Mucosa of gallbladder (tissue), 1 donor: ENCODE data around the gene COTL1. TPM values are rescaled to one million over a fixed set of nuclear protein-coding genes. Genes with fewer than 3 reads are reported as not detected.

Experiments used
- DNase-seq: peaks from one replicate; pipeline ENCODE4 v3.0.0-alpha.2; 2020; ENCODE audit warnings: low spot score
- total RNA-seq: library from RNA; stranded (reverse); gene quantifications from one replicate; pipeline ENCODE4 v1.2.1, GENCODE V29; 2021
- donor health status: DM: no; HTN: no; CAD: no.

COTL1 gene
- total RNA-seq, 1 donor from 2014 or later = 129 TPM

DNA sequence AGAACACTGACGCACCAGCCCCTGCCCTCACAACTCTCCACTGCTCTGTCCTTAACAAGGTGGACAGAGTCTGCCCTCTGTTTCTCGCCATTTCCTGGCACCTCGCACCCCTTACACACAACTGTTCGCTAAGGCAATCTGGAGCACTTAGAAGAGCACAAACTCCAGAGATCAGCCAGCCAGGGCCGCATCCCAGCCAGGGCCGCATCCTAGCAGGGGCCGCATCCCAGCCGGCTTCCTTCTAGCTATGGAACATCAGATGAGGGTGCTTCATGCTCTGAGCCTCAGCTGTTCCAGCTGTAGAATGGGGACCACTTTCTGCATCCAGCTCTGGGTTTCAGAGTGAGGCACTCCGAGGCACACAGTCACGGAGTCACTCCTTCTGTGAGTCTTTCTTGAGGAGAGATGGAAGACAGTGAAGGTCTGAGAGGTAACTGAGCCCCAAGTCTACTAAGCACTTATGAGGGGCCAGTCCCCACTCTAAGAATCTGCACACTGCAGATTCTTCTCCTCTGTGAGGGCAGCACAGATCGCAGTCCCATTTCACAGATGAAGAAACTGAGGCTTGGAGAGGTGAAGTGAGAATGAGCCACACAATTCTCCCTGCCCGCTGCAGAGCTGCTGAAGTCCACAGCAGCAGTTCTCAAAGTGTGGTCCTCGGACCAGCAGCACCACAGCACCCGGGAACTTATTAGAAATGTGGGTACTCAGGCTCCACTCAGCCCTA lies 20.9 kb downstream of the COTL1 start:
- DNase-seq = no peak

DNA sequence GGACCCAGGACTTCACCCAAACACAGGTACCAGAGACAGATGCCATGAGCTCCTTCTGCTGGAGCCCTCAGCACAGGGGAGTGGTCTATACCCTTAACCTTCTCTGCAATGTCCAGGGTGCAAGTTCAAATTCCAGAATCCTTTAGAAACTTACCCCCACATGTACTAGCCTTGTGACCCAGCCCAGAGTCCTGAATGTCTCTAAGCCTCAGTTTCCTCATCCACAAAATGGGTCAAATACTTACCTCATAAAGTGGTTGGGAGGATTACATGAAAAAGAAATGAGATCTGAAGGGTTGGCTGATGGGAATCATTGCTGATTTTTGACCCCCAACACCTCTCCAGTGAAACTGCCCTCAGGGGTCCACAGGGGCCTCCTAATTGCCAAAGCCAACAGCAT lies 21.7 kb downstream of the COTL1 start:
- no peak for DNase-seq

DNA sequence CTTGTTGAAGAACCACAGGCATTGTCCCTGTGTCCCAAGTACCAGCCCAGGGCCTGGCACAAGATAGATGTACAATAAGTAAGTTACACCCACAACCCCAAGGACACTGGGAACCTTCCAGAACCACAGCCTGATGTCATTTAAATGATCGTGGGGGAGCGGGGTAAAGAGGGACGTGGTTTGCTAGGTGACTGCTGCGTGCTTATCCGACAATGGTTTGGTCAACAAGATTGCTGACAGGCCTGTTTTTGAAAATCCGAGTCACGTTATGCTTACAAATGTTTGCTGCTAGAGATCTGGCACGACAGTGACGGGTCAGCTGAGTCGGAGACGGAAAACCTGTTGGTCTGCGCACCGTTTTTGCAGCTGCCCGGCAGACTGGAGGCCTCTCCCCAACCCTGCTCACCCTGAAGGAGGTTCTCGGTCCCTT lies 22.8 kb downstream of the COTL1 start:
- peak; percentile 74 for DNase-seq

DNA sequence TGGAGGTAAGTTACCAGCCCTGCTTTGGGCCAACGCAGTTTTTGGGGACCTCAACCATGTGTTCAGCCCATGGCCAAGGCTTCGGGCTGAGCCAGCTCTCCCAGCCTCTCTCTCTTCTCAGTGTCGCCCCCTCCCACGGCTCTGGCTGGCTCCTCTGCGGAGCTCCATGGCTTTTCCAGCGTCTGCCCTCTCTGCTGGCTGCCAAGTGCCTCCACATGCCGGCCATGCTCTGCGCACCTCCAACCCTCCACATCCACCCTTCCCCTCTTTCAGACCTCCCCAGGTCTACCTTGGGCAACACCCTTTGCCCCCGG lies 23.2 kb downstream of the COTL1 start:
- DNase-seq = no peak

DNA sequence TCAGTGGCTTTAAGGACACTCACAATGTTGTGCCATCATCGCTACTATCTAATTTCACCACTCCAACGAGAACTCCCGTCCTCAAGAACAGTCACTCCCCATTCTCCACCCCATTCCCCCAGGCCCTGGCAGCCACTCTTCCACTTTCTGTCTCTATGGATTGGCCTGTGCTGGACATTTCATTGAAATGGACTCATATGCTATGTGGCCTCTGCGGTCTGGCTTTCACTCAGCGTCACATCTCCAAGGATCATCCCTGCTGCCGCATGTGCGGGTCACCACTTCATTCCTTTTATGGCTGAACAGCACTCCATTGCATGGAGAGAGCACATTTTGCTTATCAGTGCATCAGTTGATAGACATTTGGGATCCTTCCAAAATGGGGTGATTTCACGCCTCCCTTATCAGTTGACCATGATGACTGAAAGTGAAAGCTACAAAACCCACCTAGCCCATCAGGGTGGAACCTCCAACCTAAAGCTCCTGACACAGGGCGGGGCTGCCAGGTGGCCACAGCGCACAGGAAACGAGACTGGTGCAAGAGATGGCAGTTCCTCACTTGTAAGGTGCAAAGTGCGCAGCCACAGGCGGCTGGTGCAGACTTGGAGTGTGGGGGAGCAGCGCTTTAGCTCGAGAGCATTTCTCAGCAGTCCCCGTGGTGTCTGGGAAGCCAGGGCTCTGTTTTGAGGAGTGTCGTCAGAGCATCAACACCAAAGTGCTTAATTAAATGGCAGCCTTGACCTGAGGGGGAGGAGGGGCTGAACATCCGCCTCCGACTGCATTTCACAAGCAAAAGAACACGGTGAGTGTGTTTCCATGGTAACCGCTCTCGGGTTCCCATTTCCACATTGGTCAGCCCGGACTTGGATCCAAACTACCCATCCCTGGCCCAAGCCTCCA lies 23.8 kb downstream of the COTL1 start:
- peak; percentile 65 for DNase-seq

DNA sequence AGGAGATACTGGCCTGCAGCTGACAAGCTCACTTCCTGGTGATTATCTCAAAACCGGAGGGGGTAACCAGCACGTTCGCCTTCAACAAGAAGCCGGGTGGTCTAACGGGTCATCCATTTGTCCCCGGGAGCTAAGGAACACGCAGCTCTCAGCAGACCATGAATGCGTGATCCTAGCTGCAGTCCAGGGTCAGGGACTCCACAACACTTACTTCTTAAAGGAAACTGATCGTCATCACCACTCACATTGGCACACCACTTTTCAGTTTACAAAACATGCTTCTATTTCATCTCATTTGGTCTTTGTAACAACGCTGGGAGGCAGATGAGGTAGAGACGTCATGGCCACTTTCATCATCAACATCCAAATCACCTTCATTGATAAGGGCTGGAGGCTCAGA lies 25.2 kb downstream of the COTL1 start:
- DNase-seq = no peak

DNA sequence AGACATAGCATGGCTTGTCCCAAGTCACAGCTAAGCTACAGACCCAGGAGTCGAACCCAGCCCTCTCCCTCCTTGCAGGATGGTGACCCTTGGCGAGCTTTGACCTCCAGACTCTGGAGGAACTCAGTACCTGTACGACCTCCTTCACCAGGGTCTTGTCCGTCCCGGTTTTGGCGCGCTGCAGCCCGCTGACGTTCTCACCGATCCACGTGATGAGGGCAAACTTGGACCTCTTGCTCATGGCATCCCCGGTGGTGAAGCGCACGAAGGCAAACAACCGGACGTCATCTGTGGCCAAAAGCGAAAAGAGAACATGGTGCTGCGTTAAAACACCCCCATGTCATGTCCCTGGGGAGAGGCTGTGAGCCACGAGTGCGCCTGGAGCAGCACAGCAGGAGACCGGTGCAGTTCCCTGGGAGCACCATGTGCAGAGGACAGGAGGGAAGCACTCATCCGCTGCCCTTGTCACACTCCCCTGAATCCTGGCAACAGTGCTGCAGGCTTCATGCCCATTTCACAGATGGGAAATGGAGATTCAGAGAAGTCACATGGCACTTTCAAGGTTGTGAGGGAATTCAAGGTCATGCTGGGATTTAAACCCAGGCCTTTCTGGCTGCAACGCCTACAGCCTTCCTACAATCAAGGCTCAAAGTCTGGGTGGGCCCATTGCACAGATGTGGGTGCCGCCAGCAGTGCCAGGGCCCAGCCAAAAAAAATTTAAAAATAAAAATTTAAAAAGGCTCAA lies 27.7 kb downstream of the COTL1 start:
- DNase-seq = no peak

DNA sequence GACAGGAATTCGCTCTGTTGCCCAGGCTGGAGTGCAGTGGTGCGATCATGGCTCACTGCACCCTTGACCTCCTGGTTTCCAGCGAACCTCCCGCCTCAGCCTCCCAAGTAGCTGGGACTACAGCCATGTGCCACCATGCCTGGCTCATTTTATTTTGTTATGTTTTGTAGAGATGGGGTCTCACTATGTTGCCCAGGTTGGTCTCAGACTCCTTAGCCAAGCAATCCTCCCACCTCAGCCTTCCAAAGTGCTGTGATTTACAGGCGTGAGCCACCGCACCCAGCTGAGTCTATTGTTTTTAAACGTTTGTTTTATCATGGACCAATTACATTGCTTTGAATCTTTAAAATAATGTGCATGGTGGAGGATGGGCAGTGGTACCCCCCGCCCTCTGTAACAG lies 28.9 kb downstream of the COTL1 start:
- DNase-seq = no peak

DNA sequence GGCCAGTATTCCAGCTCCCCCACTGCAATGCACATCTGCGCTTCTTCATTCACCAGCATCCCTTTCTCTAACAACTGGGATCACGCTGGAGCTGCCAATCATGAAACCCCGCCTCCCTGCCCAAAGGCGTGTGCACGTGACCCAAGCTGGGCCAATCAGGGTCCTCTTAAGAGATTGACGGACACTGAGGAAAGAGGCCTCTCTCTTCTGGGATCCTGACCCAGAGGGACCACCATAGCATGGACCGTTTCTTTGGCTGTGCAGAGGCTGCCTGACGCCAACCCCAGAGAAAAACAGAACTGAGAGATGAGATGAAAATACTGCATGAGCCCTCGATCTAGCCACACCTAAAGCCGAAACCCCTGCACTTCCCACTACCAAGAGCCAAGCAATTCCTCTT lies 32.0 kb downstream of the COTL1 start:
- no peak for DNase-seq

DNA sequence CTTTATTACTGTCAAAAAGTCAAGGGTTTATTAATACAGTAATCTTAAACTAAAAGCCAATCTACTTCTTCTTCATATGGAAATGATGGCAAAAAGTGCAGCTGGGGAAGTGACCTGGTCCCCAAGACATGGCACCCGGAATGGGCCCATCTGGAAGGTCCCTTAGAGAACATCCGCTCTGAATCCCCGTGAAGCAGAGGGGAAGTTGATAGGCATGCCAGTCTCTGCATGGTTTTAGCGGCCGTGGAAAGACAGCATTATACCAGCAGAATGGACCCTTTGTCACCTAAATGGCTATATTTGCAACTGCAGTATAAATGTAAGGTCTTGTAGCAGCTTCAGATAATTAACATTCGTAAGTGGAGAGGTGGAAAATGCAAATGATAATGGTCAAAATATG lies 32.4 kb downstream of the COTL1 start:
- no peak for DNase-seq

DNA sequence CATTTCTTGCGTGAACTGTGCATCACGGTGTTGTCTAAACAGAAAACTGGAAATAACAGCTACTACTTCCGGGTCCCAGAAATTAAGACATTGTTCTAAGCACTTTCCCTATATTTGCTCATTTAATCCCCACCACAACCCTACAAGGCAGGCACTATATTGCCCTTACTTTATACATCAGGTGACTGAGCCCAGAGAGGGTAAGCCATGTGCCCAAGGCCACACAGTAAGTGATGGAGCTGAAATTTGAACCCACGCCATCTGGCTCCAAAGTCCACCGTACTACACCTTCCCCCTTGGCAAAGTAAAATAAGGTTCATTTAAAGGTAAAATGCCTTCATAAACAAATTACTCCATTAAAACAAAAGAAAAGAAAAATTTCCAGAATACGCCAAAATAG lies 33.2 kb downstream of the COTL1 start:
- no peak for DNase-seq

DNA sequence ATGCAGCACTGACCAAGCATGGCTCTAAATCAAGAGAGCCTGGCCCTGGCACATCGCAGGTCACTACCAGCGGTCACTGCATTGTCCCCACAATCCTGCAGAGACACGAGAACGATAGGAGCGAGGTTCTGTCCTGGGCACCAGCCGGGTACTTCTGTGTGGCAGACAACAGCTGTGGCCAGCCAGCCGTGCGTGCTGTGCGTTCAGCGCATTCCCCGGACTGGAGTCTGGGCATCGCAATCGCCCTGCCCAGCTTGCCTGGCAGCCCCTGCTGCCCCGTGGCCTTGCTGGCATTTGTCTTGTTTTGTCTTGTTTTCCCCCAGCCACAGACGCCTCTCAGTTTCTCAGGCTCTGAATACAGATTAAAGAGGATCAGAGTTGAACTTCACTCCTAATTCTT lies 33.9 kb downstream of the COTL1 start:
- peak; percentile 43 for DNase-seq

DNA sequence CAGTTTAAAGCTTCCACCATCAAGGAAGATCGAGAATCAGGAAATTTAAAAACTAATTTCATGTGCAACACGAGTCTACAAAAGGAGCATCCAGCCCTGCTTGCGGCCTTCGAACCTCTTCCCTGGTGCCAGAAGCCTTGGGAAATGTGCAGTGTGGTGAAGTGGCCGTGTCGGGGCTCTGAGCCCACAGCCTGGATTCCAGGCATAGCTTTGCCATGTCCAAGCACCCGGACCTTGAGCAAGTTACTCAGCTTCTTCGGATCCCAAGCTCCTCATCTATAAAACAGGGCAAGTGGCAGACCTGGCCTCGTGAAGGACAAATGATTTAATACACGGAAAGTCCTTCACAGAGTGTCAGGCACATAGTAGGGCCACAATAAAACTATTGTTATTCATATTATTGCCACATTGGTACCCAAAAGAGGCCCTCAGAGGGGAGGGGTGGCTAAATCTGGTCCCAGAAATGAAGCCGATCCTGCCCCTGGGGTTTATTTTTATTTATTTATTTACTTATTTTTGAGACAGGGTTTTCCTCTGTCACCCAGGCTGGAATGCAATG lies 34.8 kb downstream of the COTL1 start:
- no peak for DNase-seq

DNA sequence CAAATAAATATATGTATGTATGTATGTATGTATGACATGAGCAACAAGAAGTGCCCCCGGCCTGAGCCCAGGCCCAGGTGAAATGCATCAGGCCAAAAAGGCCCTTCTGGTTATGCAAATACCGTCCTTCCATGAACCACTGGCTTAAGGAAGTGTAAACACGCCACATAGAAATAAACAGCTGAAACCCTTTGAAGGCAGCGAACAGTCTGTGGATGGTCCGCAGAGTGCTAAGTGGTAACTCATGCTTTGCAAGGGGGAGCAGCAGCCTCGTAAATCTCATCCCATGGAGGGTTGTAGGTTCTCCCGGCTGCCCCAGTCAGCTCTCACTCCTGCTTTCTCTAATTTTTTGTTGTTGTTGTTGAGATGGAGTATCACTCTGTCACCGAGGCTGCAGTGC lies 36.7 kb downstream of the COTL1 start:
- no peak for DNase-seq

DNA sequence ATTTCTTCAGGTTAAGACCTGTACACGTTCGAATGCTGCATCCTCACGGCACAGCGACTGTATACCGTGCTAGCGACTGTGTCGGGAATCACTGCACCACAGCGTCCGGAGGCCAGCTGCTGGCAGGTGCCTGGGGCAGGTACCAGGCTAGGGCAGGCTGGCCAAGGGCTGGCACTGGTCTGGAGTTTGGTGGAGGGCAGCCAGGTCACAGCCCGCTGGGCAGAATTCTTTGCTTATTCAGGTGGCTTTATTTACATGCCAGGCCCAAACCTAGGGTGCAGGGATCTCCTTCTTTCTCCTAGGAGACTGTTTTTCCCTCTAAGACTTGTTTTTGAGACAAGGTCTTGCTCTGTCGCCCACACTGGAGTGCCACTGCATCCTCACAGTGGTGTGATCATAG lies 37.9 kb downstream of the COTL1 start:
- DNase-seq = no peak

DNA sequence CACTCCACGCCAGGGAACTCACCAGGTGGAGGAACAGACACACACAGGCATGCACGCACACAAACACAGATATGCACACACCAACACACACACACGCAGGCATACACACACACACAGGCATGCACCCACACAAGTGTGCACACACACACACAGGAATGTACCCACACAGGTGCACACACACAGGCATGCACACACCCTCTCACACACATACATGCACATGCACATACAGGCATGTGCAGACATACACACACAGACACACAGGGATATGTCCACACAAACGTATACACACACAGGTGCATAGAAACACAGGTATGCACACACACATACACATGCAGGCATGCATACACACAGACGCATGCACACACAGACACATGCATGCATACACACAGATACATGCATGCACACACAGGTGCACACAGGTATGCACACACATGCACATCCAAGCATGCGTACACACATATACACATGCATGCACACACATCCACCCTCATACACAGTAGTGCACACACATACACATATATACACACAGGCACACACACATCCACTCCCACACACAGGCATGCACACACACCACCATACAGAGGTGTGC lies 39.2 kb downstream of the COTL1 start:
- DNase-seq = no peak

DNA sequence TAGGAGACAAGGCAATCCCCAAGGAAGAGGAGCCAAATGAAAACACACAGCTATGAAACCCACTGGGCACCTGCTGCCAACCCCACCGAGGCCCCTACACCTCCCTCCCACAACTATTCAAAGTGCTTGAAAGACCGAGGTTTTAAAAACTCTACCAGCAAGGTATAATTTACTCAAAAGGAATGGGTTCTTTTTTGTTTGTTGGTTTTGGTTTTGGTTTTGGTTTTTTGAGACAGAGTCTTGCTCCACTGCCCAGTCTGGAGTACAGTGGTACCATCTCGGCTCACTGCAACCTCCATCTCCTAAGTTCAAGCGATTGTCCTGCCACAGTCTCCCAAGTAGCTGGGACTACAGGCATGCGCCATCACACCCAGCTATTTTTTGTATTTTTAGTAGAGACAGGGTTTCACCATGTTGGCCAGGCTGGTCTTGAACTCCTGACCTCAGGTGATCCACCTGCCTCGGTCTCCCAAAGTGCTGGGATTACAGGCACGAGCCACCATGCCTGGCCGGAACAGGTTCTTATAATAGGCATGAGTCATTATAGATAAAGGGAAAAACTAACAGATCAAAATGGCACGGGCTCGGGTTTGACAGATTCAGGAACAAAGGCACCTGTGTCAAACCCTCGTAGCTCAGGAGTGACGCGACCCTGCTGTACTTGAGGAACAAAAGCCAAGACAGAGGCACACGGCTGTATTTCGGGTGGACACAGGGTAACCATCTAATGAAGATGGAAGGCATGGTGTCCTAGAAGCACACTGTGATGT lies 40.7 kb downstream of the COTL1 start:
- no peak for DNase-seq

DNA sequence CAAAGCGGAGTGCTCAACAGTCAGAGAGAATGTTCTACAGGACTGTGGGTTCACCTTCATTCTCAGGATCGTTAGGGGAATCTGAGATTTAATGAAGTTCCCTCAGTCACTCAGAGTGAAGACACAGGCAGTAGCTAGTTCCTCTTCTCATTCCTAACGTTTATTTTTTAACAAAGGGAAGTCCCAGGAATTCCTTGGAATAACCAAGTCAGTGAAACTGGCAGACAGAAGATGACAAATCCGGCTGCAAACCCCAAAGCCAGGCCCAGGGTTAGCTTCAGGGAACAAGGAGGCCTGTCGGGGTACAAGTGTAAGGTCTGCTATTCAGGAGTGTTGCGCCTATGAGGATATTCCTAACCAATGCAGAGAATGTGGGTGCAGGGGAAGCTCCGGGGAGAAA lies 42.0 kb downstream of the COTL1 start:
- DNase-seq = no peak

DNA sequence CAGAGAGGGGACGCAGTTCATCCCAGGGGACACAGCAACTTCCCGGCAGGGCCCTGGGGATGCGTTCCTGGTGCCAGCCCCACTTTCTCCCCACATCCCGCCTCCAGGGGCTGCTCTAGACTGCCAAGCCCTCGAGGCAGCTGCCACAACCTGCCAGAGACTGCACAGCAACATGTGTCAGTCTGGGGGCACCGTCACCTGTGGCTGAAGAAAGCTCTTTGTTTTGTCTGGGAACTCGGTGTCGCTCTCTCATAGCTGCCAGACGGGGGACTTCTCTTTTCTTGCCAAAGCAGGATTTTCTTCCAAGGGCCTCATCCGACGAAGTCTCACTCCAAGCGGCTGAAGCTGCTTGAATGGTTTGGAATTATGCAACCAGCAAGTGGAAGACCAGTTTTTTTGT lies 43.7 kb downstream of the COTL1 start:
- no peak for DNase-seq

DNA sequence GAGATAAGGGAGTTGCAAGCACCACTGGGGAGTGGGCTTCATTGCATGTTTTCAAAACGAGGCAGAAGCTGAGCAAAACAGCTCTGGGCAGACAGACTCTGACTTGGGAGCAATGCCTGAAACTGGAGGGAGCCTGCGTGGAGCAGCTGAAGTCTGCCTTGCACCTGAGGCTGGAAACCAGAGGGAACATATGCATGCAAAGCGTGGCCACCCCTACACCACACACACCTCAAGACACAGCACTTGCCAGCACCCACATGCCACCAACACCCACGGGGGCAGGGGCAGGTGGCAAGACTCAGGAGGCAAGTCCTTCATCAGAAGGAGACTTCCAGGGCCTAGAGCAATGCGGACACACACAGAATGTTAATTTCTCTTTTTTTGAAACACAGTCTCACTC lies 45.8 kb downstream of the COTL1 start:
- no peak for DNase-seq

DNA sequence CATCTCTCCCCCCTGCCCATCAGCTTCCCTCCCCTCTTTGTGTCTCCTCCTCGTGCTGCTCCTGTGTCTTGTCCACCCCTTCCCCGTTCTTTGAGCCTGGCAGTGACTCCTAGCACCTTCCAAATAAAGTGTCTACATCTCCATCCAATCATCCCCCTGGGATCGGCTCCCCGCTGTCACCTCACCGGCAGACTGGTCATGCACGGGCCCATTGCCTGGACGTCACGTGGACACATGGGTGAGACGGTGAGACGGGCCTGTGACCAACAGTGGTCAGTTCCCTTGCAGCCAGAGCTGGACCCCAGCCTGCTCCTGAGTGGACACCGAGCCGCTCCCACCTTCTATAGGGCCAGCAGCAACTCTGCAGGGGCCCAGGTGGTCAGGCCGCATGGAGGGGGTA lies 46.4 kb downstream of the COTL1 start:
- DNase-seq = no peak
